ENCODE measurements around the gene PLCB3.
A peak's percentile ranks its signal among the peaks of the same experiment; 100 is the strongest.

DNA sequence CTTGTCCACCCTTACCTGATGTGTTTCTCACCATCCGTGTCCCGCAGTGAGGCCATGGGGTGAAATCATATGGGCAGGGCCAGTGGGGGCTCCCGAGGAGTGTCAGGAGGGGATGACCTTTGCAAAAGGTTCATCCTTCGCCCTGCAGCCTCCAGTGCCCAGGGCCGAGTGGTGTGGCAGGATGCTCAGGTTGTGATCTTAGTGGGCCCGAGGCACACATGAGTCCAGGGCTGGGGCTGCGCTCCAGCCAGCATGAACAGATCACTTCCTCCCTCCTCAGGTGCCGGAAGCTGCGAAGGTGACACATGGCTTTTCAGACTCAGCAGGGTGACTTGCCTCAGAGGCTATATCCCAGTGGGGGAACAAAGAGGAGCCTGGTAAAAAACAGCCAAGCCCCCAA, 13.3 kb upstream of the PLCB3 start:
- TF ChIP-seq POLR2AphosphoS5 (IDR thresholded peaks at IDR 0.05; ENCODE audit: low read depth, low read length) (no peak), POLR2A (IDR thresholded peaks at IDR 0.05; ENCODE audit: low read depth, low read length) (peak; percentile 54; the same call in 1 of the 2 replicates), TAF1 (IDR thresholded peaks at IDR 0.05; ENCODE audit: low read depth, low read length) (no peak), SPI1 (IDR thresholded peaks at IDR 0.05; ENCODE audit: low read depth, low read length) (peak; percentile 84), PAX5 (IDR thresholded peaks at IDR 0.05; ENCODE audit: insufficient read depth, low read length, severe bottlenecking) (no peak)
